NCI-H2227 (cell line): ENCODE results near the gene TEKT4.
"Not testable (repeated sequence)": the region's sequence is repeated elsewhere in the genome, so short reads cannot be mapped to it uniquely, and the experiment has no call there.

Source experiments
- DNase-seq: peaks from one replicate; lab custom pipeline; 2025; ENCODE audit not compliant: unreplicated experiment; lab: John Stamatoyannopoulos, UW

TEKT4 gene, protein sequence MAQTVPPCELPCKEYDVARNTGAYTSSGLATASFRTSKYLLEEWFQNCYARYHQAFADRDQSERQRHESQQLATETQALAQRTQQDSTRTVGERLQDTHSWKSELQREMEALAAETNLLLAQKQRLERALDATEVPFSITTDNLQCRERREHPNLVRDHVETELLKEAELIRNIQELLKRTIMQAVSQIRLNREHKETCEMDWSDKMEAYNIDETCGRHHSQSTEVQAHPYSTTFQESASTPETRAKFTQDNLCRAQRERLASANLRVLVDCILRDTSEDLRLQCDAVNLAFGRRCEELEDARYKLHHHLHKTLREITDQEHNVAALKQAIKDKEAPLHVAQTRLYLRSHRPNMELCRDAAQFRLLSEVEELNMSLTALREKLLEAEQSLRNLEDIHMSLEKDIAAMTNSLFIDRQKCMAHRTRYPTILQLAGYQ

DNA sequence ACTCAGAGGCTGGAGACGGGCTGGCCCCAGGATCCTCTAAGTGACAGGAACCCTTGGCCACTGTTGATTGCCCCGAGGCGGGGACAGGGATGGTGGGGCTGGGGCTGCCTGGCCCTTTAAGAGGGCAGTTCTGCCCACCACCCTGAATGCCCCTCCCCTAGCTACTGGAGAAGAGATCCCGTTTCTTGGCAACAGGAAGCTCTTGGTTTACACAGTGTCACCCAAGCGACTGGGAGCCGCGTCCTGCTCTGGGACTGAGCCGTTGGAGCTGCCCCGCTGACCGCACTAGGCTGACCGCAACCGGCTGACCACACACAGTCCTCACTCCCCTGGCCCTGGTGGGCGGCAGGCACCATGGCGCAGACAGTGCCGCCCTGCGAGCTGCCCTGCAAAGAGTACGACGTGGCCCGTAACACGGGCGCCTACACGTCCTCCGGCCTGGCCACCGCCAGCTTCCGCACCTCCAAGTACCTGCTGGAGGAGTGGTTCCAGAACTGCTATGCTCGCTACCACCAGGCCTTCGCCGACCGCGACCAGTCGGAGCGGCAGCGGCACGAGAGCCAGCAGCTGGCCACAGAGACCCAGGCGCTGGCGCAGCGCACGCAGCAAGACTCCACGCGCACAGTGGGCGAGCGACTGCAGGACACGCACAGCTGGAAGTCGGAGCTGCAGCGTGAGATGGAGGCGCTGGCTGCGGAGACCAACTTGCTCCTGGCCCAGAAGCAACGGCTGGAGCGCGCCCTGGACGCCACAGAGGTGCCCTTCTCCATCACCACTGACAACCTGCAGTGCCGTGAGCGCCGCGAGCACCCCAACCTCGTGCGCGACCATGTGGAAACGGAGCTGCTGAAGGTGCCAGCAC lies at the start of gene TEKT4:
TEKT4 (plus strand) TSS at position 205 of the 862 bp plus-strand sequence; CDS start at position 355, 150 bp downstream.
- DNase-seq: peak; percentile 15

DNA sequence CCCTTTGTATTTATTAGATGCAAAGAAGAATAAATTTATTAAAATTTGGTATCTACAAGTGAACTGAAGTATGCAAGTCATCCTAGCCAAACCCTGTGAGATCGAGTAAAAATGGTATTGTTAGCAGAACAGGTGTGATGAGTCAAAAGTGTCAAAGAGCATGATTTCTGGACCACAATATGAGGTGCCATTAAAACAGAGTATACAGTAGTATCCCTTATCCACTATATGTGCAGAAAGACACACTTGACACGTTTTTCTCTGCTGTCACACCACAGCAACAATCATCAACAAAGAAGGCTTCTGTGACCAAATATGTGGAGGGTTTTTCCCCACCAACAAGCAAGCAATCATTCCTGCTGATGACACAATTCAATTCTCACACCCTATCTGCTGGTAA lies 32.0 kb upstream of the TEKT4 start:
- not testable (repeated sequence) for DNase-seq

DNA sequence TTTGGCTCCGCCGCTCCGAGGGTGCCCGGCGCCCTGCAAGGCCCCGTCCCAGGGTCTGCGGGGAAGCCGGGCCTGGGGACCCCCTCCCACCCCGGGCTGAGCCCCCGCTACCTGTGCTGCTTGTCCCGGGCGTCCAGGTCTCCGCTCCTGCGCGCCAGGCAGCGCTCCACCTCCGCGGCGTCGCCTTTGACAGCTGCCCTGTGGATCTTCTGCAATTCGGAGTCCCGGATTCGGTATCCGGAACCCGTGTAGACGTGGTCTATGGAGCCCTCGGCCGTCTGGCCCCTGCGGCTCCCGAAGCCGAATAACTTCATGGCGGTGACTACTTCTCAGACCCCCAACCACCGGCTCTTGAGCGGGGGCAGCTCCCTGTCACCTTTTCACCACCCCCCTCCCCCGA lies 14.4 kb upstream of the TEKT4 start:
- DNase-seq: not testable (repeated sequence)

DNA sequence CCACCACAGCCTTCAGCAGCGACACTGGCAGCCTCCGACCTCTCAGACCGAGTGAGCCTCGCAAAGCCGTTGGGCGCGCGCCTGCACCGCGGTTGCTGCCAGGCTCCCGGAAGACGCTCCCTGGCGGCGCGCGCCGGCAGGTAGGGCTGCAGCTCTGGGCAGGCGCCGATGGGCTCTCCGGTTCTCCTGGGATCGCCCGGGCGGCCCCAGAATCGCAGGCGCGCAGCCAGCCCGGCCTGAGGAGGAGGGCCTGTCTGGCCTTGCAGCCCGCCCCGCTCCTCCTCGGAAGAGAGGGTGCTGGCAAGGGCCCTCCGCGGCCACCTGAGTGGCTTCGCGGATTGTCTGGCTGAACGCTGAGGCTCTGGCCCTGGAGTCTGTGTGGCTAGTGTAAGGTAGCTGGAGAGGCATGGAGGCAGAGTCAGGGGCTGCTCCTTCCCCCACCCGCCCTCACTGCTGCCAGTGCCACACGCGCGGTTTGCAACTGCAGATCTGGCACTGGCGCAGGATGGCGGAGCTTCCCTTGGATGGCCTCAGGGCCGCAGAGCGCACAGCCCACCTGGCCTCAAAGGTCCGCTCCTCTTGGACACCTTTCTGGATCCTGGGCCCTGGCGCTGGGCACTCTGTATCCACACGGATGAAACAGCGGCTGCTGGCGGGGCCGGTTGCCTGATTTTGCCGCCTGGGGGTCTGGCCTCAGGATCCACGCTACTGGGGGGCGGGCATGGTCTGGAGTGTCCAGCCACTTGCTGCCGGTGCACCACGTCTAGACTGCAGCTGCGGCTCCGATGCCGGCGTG lies 13.7 kb upstream of the TEKT4 start:
- peak; percentile 28 for DNase-seq

DNA sequence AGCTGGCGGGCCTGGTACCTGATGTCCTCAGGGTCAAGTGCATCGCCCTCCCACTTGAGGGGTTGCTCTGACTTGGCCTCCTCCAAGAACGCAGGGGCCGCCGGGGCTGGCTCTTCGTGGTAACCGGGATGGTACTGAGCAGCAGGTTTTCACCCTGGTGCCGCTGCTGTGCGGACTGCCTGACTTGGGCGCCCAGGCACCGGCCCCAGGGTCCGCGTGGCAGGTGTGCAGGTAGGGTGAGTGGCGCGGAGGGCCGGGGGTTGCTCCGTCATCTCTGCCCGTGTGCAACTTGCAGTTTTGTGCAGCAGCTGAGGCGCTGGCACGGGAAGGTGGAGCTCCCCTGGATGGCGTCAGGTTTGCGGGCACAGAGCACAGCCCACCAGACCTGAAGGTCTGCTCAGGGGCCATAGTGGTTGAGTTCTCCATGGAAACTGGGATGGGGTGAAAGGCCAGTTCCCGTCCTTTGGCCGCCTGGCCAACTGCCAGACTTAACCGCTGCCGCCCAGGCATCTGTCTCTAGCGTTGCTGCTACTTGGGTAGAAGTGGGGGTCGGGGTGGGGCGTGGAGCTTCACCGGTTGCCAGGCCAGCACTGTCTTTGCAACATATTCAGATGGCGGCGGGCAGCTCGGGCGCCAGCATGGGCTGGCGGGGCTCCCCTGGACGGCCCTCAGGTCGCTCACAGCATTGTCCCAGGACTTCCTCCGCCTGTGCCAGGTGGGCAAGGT lies 12.9 kb upstream of the TEKT4 start:
- not testable (repeated sequence) for DNase-seq

DNA sequence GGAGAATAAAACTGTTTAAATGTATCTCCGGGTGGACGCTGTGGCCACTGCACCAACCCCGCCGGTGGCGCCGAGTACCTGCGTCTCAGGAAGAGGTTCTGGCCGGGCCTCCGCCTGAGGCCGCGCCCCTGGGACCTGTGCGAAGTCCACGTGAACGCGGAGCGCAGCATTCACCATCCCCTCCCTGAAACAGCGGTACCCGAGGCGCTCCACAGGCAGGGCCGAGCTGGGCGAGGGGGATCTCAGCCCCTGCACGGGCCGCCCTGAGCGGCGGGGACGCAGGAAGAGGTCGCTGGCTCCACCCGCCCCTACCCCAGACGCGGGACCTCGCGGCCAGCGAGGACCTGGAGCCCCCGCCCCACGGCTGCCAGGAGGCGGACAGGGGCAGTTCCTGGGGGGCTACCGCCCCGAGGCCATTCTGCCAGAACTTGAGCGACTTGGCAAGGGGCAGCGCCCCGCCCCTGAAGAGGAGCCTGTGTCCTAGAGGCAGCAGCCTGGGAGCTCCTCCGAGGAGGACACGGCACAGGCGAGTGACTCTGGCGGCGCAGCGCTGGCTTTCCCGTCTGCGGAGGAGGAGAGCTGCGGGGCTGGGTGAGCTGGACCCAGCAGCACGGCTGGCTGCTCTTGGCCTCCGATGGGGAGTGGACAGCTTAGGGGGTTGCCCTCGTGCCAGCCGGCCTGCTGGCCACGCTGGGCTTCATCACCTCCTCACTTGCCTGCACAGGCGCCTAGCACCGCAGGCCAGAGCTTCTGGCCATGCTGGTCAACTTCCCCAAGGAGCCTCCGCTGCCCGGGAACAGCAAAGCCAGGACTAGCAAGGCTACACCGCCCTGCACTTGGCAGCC lies 9.7 kb upstream of the TEKT4 start:
- peak; percentile 8 for DNase-seq

DNA sequence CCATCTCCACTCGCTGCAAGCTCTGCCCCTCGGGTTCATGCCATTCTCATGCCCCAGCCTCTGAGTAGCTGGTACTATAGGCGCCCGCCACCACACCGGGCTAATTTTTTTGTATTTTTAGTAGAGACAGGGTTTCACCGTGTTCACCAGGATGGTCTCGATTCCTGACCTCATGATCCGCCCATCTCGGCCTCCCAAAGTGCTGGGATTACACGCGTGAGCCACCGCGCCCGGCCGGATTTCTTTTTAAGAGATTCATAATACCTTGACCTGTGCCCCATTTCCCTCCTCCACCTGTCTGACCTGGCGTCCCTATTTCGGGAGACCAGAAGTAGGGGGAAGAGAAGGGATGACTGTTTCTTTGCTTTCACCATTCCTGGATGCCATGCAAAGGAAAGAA lies 8.3 kb upstream of the TEKT4 start:
- DNase-seq: not testable (repeated sequence)

DNA sequence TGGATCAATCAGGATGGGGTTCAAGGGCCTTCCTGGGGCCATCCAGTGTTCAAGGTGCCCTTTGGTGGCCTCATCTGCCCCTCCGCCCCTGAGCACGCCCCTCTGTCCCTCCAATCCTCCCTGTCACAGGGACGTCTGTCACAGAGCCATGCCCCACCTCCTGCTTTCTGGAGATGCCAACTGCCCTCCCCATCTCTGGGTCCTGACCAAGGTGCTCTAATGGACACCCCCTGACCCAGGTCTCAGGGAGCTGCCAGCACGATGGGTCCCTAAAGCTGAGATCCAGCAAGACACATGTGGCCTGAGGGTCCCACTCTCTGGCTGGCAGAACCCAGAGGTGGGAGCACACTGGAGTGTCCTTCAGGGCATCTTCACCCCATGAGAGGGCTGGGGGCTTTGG lies 2.1 kb upstream of the TEKT4 start:
- DNase-seq: no peak

DNA sequence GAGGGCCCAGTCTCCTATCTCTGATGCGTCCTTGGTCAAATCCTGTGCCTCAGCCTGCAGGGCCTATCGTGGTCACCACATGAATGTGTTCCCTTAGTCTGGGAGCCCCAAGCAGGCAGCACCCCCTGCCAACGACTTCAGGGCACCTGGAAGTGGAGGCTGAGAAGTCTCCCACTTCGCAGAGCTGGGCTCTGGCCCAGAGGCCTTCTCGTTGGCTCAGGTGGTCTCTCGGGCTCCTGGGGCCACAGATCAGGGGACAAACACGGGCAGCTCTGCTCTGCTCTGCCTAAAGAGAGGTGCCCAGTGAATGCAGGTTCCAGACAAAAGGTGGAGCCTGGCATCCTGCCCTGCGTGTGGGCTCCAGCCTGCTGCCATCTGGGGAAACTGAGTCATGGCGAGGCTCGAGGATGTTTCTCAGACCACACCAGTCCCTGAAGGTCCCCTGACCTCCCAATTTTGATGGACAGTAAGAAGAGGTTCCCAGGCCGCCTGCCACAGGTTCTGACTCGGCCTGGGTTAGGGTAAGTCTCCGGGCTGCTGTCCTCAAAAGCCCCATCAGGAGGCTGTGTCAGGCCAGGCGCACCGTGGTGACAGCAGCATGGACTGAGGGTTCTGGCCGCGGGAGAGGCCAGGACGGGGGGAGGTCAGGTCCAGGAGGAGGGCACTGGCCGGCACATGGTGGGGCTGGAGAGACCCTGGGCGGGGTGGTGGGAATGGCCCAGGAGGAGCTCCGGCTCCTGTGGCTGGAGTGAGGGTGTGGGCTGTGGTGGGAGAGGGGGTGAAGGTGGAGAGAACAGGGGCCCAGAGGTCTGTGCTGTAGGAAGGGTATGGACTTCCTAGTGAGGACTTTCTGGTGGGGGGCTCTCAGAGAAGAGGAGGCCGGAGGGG lies 1.4 kb upstream of the TEKT4 start:
- DNase-seq: no peak

DNA sequence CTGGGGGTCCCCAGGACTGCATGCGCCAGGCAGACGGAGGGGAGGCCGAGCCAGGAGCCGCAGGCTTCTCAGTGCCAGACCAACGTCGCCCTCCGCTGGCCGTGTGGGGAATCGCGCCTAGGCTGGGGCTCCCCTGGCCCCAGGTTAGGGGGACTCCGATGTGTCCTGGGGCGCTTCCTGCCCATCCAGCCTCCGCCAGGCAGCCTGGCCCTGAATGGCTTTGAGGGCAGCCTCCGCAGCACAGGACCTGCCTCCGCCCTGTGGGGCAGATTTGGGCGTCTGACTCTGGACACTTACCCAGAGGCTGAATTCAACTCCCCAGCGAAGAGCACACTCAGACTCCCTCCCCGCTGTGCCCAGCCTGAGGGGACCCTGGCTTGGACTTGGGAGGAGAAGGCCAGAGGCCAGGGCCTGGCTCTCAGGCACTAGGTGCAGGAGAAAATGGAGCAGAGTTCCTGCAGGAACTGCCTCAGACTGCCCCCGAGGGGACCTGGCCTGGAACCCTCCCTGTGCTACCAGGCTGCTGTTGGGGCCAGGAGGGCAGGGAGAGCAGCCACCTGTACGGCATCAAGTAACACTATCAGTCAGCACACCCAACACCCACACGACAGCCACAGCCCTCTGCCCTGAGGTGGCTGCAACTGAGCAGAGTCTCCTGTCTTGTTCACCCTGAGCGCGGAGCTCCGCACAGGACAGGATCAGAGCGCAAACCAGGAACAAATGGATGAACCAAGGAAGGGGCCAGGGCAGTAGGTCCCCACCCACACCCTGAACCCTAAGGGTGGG lies 597 bp upstream of the TEKT4 start:
- peak; percentile 3 for DNase-seq

DNA sequence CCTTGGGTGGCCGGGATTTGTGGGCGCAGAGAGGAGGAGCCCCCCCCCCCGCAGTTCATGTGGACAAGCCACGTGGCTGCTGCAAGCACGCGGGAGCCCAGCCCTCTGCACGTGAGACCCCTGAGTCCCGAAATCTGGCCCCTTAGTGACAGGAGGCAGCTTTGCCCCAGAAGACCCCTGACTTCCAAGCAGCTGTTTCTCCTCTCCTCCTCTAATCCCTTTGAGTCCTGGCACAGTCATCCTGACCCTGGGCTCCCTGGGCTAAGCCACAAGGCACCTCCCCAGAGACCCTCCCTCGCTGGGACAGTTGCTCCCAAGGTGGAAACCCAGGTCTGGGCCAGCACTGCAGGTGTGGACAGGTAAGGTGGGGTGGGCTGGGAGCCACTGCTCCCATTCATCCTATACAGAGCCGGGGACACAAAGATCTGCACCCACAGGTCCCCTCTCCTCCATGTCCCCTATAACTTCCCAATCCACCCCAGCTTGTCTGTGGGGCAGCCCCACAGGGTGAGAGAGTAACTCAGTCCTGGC lies 923 bp downstream of the TEKT4 start:
- DNase-seq: no peak

DNA sequence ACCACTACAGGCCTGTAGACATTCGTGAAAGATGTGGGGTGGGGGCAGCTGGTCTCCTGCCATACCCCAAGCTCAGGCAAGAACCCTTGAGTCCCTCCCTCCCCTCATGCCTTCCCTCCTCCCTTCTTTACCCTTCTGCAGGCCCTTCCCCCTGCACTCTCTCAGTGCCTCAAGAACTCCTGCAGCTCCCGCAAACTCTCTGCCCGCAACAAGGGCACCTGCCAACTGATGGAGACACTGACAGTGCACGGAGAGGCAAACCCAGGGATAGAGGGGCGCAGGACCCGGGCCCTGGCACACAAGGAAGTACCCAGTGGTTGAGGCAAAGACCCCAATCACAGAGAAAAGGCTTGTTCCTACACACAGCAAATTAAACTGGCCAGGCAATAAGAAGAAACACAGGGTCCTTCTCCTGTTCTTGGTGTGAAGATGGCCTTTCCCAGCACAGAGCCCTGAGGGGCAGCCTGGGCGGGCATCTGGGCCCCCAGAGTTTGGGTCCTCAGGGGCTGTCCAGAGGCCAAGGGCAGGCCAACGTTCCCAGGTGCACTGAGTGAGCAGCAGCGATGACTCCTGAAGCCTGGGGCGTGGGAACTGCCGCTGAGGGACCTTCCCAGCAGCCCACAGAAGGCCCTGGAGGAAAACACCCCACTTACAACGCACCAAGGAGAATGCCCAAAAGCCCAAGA lies 1.6 kb downstream of the TEKT4 start:
- no peak for DNase-seq

DNA sequence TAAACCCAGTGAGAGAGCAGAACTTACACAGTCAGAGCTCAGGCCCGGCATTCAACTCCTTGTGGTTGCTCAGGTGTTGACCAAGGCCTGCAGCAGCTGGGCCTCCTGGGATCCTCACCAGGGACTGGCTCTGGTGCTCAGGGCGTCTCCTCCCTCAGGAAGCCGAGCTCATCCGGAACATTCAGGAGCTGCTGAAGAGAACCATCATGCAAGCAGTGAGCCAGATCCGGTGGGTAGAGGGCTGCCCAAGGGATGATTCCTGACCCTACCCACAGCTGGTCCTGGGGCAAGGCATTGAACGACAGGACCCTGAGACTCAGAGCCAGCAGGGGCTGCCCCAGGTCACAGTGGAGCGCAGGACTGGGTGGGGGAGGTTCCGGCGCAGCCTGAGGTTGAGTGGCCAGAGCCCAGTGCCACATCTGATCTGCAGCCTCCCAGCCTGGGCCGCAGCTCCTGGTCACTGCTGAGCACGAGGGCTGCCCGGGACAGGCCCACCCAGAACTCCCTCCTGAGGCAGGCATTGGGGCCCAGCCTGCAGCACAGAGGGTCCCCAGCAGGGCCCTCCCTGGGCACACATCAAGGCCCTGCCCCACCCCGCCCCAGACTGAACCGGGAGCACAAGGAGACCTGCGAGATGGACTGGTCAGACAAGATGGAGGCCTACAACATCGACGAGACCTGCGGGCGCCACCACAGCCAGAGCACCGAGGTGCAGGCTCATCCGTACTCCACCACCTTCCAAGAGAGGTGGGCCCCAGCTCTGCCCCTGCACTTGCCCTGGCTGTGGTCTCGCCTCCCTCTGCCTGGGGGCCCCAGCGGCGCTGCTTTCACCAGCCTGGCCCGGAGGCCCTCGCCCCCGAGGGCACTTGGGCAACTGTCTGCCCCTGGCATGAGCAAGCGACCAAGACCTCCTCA lies 2.4 kb downstream of the TEKT4 start:
- DNase-seq: no peak

DNA sequence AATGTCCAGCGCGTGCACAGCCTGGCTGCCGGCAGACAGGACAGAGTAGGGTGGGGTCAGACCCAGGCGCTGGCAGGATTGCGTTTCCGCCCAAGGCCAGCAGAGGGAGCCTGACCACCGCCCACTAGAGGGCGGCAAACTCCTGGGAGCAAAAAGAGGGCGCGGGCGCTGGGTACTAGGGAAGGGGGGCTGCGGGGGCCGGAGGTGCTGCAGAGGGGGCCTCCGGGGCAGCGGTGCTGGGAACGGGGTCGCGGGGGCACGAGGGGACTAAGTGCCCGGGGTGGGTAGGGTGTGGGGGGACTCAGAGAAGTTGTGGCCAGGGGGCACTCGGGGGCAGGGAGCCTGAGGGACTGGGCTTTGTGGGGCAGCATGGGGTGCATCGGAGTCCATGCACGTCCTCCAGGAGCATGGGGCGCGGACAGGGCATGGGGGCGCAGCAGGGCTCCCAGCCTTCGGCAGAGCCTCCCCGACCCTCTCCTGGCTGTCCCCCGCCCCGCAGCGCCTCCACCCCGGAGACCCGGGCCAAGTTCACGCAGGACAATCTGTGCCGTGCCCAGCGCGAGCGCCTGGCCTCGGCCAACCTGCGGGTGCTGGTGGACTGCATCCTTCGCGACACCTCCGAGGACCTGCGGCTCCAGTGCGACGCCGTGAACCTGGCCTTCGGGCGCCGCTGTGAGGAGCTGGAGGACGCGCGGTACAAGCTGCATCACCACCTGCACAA lies 3.2 kb downstream of the TEKT4 start:
- DNase-seq: peak; percentile 27

DNA sequence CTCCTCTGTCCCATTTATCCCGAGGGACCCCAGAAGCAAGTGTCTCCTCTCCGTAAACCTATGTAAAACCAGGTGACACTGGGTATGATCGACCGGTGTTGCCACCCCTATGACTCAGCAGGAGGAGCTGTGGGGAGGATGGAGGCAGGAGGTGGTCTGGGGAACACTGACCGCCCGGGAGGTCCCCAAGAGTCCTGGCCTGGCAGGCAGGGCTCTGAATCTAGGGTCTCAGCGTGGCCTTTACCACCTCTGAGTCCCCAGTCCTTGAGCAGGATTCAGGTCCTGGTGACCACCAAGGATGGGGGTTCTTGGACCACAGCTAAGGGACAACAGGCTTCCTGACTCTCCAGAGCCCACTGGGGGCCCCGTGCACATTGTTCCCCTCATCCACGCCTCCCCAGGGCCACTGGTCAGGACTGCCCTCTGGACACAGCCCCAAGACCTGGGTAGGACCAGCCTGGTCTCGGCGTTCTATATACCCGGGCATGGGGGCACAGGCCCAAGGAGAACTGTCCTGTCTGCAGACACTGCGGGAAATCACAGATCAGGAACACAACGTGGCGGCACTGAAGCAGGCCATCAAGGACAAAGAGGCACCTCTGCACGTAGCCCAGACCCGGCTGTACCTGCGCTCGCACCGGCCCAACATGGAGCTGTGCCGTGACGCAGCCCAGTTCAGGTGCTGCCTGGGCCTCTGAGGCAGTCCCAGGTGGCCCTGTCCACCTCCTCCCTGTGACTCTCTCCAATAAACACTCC lies 4.0 kb downstream of the TEKT4 start:
- DNase-seq: no peak
